Fibroblast of skin of left quadriceps (primary cell): Measurements from ENCODE around the gene CCDC9.
A peak's percentile ranks its signal among the peaks of the same experiment; 100 is the strongest.
"Not testable (repeated sequence)": the region's sequence is repeated elsewhere in the genome, so short reads cannot be mapped to it uniquely, and the experiment has no call there.

Experiments used
- DNase-seq, 2 experiments: peaks; one replicate each; pipeline ENCODE4 v3.0.0-alpha.2; 2013; ENCODE audit warnings: low read depth in 2 of 2

CCDC9 gene

DNA sequence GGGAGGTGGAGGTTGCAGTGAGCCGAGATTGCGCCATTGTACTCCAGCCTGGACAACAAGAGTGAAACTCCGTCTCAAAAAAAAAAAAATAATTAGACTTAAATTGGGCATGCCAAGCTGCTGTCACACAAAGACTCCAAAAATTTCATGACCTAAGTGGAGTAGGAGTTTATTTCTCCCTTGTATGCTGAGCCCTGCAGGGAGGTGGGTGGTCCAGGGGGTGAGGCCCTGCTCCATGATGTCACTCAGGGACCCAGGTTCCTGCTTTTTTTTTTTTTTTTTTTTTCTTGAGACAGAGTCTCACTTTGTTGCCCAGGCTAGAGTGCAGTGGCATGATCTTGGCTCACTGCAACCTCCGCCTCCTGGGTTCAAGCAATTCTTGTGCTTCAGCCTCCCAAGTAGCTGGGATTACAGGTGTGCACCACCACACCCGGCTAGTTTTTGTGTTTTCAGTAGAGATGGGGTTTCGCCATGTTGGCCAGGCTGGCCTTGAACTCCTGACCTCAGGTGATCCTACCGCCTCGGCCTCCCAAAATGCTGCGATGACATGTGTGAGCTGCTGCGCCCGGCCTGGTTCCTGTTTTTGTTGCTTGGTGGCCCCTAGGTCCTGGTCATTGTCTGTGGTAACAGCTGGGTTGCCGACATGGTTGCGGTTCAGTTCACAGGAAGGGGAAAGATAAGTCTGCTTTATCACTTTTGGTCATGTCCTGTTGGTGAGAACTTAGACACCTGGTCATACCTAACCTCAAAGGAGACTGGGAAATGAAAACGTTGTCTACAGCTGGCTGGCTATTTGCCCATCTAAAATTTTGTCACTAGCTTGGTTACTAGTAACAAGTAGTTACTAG is 5.8 kb downstream of the CCDC9 start:
- DNase-seq = not testable (repeated sequence)

- no peak for DNase-seq
Measured at GRCh38 chr19:47264629-47265028, 8.3 kb downstream of the CCDC9 start.

DNA sequence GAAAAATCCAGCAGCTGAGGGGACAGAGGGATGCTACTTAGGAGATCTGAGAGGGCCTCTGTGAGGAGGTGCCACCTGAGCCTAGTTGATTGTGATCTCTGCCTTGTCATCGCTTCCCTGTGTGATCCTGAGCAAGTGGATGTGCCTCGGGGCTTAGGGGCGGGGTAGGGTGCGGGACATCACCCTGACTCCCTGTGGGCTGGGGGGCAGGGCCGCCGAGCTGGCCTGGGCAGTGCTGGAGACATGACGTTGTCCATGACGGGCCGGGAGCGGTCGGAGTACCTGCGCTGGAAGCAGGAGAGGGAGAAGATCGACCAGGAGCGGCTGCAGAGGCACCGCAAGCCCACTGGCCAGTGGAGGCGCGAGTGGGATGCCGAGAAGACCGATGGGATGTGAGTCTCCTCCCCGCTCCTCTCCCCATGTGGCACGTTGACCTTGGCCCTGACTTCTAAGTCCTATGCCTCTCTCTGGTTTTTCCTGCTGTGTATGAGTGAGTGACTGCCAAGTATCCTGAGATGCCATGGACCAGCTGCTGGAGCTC is 10.1 kb downstream of the CCDC9 start:
- DNase-seq = no peak

DNA sequence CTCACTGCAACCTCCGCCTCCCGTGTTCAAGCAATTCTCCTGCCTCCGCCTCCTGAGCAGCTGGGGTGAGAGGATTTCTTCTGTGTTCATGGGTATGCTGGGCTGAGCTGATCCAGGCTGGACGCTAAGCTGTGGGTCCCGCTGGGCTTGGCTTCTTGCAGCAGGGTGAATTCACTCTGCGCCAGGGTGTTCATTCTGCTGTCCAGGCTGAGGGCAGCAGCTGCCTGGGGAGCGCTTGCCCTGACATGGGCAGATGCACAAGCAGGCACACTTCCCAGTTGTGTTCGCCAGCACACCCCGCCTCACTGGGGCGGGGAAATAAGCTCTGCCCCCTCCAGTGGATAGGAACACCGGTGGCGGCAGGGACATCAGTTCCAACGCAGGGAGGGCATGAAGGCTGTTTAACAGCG is 11.0 kb downstream of the CCDC9 start:
- DNase-seq = no peak

DNA sequence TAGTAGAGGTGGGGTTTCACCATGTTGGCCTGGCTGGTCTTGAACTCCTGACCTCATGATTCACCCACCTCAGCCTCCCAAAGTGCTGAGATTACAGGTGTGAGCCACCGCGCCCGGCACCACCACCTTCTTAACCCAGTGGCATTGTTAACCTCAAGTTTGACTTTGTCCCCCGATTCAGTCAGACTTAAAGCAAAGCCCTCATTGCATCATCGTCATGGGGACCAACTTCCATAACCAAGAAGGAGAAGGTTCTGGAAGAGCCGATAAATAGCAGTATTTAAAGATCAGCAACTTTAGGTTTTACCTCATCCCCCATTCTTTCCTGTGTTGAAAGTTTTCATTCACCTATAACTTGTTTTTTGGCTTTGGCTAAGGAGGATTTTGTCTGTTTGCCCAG is 11.7 kb downstream of the CCDC9 start:
- DNase-seq = no peak

DNA sequence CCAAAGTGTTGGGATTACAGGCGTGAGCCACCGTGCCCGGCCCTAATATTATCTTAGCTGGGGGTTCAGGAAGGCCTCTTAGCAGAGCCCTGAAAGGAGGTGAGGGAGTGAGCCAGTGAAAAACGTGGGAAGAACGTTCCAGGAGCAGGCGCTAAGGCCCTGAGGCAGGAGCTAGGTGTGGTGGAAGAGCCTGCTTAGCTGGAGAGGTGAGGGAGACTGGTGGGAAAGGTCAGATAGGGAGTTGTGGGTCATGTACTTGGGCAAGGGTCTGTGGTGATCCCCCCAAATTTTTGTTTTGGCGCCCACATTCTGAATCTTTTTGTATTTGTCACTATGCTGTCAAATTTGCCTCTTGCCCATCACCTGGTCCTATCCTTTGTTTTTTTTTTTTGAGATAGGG is 13.3 kb downstream of the CCDC9 start:
- DNase-seq = no peak

DNA sequence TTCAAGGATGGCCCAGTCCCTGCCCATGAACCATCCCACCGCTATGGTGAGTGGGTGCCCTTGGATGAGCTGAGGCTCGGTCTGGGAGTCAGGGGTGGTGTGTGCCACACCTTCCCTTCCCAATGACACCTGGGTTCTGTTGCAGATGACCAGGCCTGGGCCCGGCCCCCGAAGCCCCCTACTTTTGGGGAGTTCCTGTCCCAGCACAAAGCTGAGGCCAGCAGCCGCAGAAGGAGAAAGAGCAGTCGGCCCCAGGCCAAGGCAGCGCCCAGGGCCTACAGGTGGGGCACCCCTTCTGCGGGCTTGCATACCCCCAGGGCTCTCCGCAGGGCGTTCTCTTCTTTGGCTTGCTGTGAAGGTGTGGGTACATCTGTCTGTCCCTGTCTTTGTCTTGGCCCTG is 14.1 kb downstream of the CCDC9 start:
- no peak for DNase-seq

DNA sequence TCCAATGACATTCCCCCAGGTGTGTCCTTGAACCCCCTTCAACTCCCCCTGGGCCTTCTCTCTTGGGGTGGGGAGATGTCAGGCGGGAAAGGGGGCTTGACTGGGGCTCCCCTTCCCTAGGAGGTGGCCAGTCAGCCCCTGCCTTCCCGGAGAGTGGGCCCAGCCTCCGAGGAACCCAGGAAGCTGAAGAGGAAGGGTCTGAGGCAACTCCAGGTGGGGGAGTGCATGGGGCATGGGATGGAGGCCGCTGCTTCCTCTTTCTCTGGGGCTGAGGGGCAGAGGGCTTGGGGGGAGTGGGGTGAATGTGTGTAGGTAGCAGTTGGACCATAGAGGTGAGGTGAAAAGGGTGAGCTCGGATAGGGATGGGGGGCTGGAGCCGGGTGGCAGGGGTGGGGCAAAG is 15.6 kb downstream of the CCDC9 start:
- DNase-seq = no peak

- DNase-seq = peak; percentile 76
Measured at GRCh38 chr19:47272448-47273312, 16.4 kb downstream of the CCDC9 start.

DNA sequence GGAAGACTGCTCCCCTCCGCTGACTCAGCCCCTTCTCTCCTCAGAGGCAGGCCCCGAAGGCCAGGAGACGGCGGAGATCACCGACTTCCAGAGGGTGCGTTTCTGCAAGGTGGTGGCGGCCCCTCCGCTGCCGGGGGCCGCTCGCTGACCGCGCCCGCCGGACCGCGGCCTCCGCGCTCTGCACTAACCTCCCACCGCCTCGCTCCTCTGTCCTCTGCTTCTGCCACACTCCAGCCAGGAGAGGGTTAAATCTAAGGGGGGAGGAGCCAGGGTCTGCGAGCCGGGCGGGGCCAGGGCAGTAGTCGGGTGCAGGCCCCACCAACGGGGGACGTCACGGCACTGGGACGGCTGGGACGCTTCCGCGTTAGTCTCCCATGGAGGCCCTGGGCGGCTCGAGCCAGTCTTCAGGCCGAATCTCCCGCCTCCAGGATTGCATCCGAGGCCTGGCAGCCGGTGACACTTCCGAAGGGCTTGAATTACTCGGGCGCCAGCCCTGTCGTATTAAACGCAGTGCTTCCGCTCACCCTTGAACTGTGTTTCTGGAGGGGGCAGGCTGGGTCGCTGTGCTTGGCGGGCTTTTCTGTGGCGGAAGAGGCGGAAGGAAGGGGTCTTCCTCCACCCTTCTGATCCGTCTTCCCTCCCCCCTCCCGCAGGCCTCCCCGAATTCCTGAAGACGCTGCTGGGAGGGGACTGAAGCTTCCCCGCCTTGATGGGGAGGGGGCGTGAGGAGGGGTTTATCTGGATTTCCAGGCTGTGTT is 17.2 kb downstream of the CCDC9 start:
- peak; percentile 85 to 86 for DNase-seq

- peak; percentile 85 to 88 for DNase-seq
Measured at GRCh38 chr19:47274071-47274890, 18.0 kb downstream of the CCDC9 start, which contains the start of gene INAFM1. TSS of gene INAFM1 (plus strand) at chr19:47274885. CDS start at chr19:47274920, 35 bp downstream.

- no peak for DNase-seq
Measured at GRCh38 chr19:47274891-47275761, 18.8 kb downstream of the CCDC9 start.

GRCh38 chr19:47275791-47276461 is 19.6 kb downstream of the CCDC9 start:
- DNase-seq = no peak

GRCh38 chr19:47276513-47276912 is 20.2 kb downstream of the CCDC9 start:
- DNase-seq = not testable (repeated sequence)

GRCh38 chr19:47280183-47280797 is 24.0 kb downstream of the CCDC9 start:
- DNase-seq = no peak

- no peak for DNase-seq
Measured at GRCh38 chr19:47283405-47284059, 27.2 kb downstream of the CCDC9 start.

DNA sequence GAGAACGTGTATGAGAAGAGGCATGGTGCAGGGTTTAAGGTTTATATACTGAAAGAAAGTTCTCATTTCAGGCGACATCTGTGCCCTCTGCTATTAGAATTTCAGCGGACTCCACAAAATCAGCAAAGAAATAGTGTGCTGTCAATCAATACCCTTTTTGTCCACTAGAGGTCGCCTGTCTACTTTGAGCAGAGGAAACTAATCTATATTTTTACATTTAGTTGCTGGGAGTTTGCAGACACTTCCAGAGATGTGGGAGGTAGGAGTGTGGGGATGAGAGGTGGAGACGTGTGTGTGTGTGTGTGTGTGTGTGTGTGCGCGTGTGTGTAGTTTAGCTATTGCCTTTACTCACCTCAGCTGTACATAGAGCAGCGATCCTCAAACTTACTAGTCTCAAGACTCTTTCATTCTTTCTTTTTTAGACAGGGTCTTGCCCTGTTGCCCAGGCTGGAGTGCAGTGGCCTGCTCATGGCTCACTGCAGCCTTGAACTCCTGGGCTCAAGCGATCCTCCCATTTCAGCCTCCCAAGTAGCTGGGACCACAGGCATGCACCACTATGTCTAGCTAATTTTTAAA is 28.1 kb downstream of the CCDC9 start:
- peak; percentile 32 to 38 for DNase-seq

DNA sequence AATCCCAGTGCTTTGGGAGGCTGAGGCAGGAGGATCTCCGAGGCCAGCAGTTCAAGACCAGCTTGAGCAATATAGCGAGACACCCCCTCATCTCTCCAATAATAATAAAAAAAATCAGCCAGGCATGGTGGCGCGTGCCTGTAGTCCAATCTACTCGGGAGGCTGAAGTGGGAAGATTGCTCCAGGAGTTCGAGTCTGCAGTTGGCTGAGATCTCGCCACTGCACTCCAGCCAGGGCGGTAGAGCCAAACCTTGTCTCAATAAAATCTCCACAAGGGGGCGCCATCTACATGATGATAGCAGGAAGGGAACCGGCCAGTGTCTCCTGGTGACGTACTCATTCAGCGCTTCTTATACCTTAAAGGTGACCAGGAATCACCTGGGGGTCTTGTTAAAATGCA is 39.7 kb downstream of the CCDC9 start:
- peak in 1 of 2 experiments; percentile 51 for DNase-seq
